ENCODE results near the gene KCNAB3.

KCNAB3 gene

DNA sequence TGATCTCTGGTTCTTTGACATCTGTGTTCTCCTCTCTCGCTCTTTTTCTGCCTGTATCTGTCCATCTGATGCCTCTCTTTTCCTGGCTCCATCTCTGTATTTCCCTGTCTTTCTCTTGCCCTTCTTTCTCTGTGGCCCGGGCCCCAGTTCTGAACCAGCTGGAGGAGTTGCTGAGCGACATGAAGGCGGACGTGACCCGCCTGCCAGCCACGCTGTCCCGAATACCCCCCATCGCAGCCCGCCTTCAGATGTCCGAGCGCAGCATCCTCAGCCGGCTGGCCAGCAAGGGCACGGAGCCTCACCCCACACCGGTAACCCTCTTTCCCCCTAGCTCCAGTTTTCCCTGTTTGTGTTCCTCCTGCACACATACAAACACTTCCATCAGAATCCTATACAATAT, 19.4 kb downstream of the KCNAB3 start:
- Mint-ChIP-seq H3K36me3 (ENCODE audit: low read depth) (peaks cover 62% of the 10 kb centered on the region), H3K4me1 (peaks cover 22% of the 10 kb centered on the region), H3K9me3 (no peaks in the 10 kb centered on the region), H3K27me3 (ENCODE audit: low read depth) (no peaks in the 10 kb centered on the region), H3K27ac (no peak overlapping the region), H3K4me3 (no peak overlapping the region)
- TF ChIP-seq, protein P1, sequence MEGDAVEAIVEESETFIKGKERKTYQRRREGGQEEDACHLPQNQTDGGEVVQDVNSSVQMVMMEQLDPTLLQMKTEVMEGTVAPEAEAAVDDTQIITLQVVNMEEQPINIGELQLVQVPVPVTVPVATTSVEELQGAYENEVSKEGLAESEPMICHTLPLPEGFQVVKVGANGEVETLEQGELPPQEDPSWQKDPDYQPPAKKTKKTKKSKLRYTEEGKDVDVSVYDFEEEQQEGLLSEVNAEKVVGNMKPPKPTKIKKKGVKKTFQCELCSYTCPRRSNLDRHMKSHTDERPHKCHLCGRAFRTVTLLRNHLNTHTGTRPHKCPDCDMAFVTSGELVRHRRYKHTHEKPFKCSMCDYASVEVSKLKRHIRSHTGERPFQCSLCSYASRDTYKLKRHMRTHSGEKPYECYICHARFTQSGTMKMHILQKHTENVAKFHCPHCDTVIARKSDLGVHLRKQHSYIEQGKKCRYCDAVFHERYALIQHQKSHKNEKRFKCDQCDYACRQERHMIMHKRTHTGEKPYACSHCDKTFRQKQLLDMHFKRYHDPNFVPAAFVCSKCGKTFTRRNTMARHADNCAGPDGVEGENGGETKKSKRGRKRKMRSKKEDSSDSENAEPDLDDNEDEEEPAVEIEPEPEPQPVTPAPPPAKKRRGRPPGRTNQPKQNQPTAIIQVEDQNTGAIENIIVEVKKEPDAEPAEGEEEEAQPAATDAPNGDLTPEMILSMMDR (IDR thresholded peaks at IDR 0.05; ENCODE audit: unreplicated experiment in 3 of 3) = no peak

DNA sequence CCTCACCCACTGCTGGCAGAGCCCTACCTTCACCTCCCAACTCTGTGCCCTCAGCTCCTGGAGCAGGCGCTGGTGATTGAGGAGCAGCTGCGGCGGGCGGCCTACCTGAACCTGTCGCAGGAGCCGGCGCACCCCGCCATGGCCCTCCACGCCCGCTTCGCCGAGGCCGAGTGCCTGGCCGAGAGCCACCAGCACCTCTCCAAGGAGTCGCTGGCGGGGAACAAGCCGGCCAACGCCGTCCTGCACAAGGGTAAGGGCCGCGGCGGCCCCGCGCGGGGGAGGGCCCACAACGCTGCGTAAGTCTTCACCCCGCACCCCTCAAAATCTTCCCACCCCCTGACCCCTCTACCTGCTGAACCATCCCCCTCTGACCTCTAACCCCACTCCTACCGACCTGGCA, 20.6 kb downstream of the KCNAB3 start:
- peaks cover 74% of the 10 kb centered on the region for H3K36me3 Mint-ChIP-seq (ENCODE audit: low read depth)
- H3K27ac Mint-ChIP-seq = no peak overlapping the region
- peaks cover 15% of the 10 kb centered on the region for H3K4me1 Mint-ChIP-seq
- H3K27me3 Mint-ChIP-seq (ENCODE audit: low read depth) = no peaks in the 10 kb centered on the region
- TF ChIP-seq, protein P1 (IDR thresholded peaks at IDR 0.05; ENCODE audit: unreplicated experiment in 3 of 3) = no peak
- H3K9me3 Mint-ChIP-seq = no peaks in the 10 kb centered on the region
- H3K4me3 Mint-ChIP-seq = no peak overlapping the region

DNA sequence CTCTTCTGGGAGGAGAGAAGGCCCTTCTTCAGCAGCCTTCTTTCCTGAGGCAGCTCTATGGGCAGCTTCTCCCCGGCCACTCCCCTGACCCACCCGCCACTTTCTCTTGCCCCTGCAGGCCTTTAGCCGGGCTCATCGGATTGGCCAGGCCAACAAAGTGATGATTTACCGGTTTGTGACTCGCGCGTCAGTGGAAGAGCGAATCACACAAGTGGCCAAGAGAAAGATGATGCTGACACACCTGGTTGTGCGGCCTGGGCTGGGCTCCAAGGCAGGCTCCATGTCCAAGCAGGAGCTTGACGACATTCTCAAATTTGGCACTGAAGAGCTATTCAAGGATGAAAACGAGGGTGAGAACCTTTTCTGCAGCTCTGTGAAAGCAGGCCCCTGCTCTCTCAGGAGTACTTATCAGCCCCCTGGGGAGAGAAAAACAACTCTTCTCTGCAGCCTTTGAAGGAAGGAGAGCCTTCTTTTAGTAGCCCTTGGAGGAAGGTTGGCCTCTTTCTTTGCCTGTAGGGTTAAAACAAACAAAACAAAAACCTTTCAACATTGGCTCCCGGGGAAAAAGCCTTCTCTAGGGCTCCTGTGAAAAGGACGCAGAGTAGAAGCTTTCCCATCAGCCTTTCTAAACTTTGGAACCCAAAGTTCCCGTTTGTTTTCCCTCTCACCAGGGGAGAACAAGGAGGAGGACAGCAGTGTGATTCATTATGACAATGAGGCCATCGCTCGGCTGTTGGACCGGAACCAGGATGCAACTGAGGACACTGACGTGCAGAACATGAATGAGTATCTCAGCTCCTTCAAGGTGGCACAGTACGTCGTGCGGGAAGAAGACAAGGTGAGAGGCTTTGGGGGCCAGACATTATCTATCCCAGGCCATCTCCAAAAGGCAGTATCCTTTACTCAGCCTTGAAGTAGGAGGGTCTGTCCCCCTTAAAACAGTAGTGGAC, 26.2 kb downstream of the KCNAB3 start:
- H3K4me3 Mint-ChIP-seq = no peak overlapping the region
- TF ChIP-seq, protein P1 (IDR thresholded peaks at IDR 0.05; ENCODE audit: unreplicated experiment in 3 of 3) = no peak
- H3K36me3 Mint-ChIP-seq (ENCODE audit: low read depth) = peaks cover 97% of the 10 kb centered on the region
- H3K27ac Mint-ChIP-seq = no peak overlapping the region
- H3K27me3 Mint-ChIP-seq (ENCODE audit: low read depth) = no peaks in the 10 kb centered on the region
- H3K4me1 Mint-ChIP-seq = no peaks in the 10 kb centered on the region
- no peaks in the 10 kb centered on the region for H3K9me3 Mint-ChIP-seq

DNA sequence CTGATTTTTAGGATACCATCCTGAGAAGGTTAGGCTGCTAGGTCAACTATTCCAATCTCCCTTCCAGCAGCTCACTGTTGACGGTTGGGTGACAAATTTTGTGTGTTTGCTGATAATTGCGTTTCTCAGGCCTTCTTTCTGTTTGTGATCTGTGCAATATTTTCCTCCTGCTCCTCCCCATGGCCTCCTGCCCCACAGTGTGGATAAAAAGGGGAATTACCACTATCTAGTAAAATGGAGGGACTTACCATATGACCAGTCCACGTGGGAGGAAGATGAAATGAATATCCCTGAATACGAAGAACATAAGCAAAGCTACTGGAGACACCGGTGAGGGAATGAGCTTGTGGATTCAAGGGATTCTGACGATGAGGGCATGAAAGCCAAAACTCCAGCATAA, 31.9 kb downstream of the KCNAB3 start:
- TF ChIP-seq, protein P1 (IDR thresholded peaks at IDR 0.05; ENCODE audit: unreplicated experiment in 3 of 3) = peak; percentile 45 to 64 (median 57)
- no peaks in the 10 kb centered on the region for H3K9me3 Mint-ChIP-seq
- peaks cover 44% of the 10 kb centered on the region for H3K4me1 Mint-ChIP-seq
- peak overlapping the region; percentile 0 to 32 (median 20) for H3K27ac Mint-ChIP-seq
- no peak overlapping the region for H3K4me3 Mint-ChIP-seq
- peaks cover 95% of the 10 kb centered on the region for H3K36me3 Mint-ChIP-seq (ENCODE audit: low read depth)
- no peaks in the 10 kb centered on the region for H3K27me3 Mint-ChIP-seq (ENCODE audit: low read depth)

DNA sequence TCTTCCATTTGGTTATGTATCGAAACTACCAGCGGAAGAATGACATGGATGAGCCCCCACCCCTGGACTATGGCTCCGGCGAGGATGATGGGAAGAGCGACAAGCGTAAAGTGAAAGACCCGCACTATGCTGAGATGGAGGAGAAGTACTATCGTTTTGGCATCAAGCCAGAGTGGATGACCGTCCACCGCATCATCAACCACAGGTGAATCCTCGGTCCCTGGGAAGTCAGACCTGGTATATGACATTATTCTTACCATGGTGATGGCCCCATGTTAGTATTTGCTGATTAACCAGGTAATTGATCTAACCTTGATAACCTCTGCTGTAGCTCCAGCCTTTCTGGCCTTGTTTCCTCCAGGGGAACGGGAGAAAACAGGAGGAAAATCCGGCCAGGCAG, 32.6 kb downstream of the KCNAB3 start:
- H3K27me3 Mint-ChIP-seq (ENCODE audit: low read depth) = no peaks in the 10 kb centered on the region
- TF ChIP-seq, protein P1 (IDR thresholded peaks at IDR 0.05; ENCODE audit: unreplicated experiment in 3 of 3) = no peak
- H3K27ac Mint-ChIP-seq = peak overlapping the region in 1 of 3 experiments; percentile 41
- peaks cover 46% of the 10 kb centered on the region for H3K4me1 Mint-ChIP-seq
- H3K36me3 Mint-ChIP-seq (ENCODE audit: low read depth) = peaks cover 91% of the 10 kb centered on the region
- H3K4me3 Mint-ChIP-seq = no peak overlapping the region
- H3K9me3 Mint-ChIP-seq = no peaks in the 10 kb centered on the region
